Measurements from ENCODE around the gene CD8B.

DNA sequence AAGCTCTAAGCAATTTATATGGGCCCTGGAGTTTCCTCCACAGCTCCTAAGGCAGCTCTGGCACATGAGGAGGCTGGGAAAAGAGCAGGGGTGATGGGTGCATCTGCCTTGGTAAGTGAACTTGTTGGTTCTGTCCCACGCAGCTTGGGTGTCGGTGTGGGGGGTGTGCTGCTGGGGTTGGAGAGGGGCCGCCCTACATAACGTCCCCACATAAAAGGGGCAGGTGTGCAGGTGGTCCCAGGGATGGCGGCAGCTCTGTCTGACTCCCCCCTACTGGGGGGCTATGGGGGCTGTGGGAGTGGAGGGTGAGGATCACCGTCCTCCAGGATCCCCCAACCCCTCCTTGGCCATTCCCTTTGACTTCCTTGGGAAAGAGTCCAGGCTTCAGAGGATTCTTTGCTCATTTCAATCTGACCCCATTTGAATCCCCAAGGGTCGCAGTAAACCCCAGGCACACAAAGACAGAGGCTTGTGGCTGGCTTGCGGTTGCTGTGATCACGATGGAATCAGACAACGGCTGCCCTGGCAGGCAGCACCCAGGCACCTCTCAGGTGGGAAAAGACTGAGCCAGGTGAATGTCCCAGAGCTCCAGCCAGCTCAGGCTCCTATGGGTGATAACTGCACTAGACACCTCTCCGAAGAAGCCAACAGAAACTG lies 36.5 kb downstream of the CD8B start:
- TF ChIP-seq, protein P1, sequence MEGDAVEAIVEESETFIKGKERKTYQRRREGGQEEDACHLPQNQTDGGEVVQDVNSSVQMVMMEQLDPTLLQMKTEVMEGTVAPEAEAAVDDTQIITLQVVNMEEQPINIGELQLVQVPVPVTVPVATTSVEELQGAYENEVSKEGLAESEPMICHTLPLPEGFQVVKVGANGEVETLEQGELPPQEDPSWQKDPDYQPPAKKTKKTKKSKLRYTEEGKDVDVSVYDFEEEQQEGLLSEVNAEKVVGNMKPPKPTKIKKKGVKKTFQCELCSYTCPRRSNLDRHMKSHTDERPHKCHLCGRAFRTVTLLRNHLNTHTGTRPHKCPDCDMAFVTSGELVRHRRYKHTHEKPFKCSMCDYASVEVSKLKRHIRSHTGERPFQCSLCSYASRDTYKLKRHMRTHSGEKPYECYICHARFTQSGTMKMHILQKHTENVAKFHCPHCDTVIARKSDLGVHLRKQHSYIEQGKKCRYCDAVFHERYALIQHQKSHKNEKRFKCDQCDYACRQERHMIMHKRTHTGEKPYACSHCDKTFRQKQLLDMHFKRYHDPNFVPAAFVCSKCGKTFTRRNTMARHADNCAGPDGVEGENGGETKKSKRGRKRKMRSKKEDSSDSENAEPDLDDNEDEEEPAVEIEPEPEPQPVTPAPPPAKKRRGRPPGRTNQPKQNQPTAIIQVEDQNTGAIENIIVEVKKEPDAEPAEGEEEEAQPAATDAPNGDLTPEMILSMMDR (IDR thresholded peaks at IDR 0.05; ENCODE audit: insufficient read depth, low read depth, low read length): no peak
- no peak for TF ChIP-seq EZH2 (IDR thresholded peaks at IDR 0.05; ENCODE audit: insufficient read depth, low read length)
